SU-DHL-6 (cell line): ENCODE results near the gene PALLD.

ENCODE experiments used
- EZH2phosphoT487 ChIP-seq: fragments of 200-600 bp; sonication (generic), shearing (Covaris generic); conservative IDR thresholded peaks from 2 replicates; pipeline ENCODE4 v1.6.1; 2018; ENCODE audit warnings: mild to moderate bottlenecking, antibody characterized with exemption, low read length, moderate library complexity, mixed read lengths
- TF ChIP-seq, protein P1 (sequence below): fragments of 200-600 bp; sonication (generic); IDR thresholded peaks from one replicate; pipeline ENCODE4 v1.5.1; 2017; ENCODE audit warnings: antibody characterized with exemption, mild to moderate bottlenecking, low read length, moderate library complexity; ENCODE audit not compliant: insufficient read depth, poor library complexity, severe bottlenecking

DNA sequence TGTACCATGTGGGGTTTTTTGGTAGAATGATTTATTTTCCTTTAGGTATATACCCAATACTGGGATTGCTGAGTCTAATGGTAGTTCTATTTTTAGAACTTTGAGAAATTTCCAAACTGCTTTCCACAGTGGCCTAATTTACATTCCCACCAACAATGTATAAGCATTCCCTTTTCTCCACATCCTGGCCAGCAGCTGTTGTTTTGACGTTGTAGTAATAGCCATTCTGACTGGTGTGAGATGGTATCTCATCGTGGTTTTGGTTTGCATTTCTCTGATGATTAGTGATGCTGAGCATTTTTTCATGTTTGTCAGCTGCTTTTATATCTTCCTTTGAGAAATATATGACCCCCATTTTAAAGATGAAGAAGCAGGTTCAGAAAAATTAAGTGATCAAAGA is 359.5 kb downstream of the PALLD start:
- TF ChIP-seq, protein P1, sequence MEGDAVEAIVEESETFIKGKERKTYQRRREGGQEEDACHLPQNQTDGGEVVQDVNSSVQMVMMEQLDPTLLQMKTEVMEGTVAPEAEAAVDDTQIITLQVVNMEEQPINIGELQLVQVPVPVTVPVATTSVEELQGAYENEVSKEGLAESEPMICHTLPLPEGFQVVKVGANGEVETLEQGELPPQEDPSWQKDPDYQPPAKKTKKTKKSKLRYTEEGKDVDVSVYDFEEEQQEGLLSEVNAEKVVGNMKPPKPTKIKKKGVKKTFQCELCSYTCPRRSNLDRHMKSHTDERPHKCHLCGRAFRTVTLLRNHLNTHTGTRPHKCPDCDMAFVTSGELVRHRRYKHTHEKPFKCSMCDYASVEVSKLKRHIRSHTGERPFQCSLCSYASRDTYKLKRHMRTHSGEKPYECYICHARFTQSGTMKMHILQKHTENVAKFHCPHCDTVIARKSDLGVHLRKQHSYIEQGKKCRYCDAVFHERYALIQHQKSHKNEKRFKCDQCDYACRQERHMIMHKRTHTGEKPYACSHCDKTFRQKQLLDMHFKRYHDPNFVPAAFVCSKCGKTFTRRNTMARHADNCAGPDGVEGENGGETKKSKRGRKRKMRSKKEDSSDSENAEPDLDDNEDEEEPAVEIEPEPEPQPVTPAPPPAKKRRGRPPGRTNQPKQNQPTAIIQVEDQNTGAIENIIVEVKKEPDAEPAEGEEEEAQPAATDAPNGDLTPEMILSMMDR = no peak
- no peak for TF ChIP-seq EZH2phosphoT487
